GM21447 (cell line): ENCODE results near the gene ARSG.
"Not testable (repeated sequence)": the region's sequence is repeated elsewhere in the genome, so short reads cannot be mapped to it uniquely, and the experiment has no call there.

Experiments
- ATAC-seq: cut with Tn5 transposase; IDR thresholded peaks from one replicate; pipeline ENCODE4 v1.9.1; 2021; ENCODE audit not compliant: unreplicated experiment

The ARSG gene

DNA sequence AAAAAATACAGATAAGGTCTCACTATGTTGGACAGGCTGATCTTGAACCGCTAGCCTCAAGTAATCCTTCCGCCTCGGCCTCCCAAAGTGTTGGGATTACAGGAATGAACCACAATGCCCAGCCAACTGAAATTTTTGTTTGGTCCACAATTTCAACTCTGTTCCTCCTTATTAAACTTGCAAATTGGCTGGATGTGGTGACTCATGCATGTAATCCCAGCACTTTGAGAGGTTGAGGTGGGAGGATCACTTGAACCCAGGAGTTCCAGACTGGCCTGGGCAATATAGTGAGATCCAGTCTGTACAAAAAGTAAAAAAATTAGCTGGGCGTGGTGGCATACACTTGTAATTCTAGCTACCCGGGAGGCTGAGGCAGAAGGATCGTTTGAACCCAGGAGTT, 13.4 kb downstream of the ARSG start:
- ATAC-seq, result no peak

- no peak for ATAC-seq
Observed at GRCh38 chr17:68305142-68305541, 13.8 kb downstream of the ARSG start.

GRCh38 chr17:68306819-68307218, 15.5 kb downstream of the ARSG start:
- ATAC-seq, result no peak

DNA sequence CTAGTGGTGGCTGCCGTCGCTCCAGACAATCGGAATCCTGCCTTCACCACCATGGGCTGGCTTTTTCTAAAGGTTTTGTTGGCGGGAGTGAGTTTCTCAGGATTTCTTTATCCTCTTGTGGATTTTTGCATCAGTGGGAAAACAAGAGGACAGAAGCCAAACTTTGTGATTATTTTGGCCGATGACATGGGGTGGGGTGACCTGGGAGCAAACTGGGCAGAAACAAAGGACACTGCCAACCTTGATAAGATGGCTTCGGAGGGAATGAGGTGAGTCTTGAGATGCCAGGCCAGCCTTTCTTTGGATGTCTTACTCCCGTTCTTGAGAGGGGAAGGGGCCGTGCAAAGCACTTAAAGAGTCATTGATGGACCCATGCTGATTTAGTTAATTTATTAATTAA, 16.1 kb downstream of the ARSG start:
- no peak for ATAC-seq

DNA sequence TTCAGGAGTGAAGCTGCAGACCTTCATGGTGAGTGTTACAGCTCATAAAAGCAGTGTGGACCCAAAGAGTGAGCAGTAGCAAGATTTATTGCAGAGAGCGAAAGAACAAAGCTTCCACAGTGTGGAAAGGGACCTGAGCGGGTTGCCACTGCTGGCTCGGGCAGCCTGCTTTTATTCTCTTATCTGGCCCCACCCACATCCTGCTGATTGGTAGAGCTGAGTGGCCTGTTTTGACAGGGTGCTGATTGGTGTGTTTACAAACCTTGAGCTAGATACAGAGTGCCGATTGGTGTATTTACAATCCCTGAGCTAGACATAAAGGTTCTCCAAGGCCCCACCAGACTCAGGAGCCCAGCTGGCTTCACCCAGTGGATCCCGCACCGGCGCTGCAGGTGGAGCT, 17.2 kb downstream of the ARSG start:
- ATAC-seq, result not testable (repeated sequence)

GRCh38 chr17:68309066-68309670, 17.9 kb downstream of the ARSG start:
- not testable (repeated sequence) for ATAC-seq

GRCh38 chr17:68310152-68310551, 18.9 kb downstream of the ARSG start:
- no peak for ATAC-seq

GRCh38 chr17:68314916-68315535, 23.7 kb downstream of the ARSG start:
- ATAC-seq, result no peak

- no peak for ATAC-seq
Observed at GRCh38 chr17:68315930-68316329, 24.6 kb downstream of the ARSG start.

- ATAC-seq, result no peak
Observed at GRCh38 chr17:68317458-68317857, 26.2 kb downstream of the ARSG start.

GRCh38 chr17:68318103-68318991, 27.1 kb downstream of the ARSG start:
- no peak for ATAC-seq

DNA sequence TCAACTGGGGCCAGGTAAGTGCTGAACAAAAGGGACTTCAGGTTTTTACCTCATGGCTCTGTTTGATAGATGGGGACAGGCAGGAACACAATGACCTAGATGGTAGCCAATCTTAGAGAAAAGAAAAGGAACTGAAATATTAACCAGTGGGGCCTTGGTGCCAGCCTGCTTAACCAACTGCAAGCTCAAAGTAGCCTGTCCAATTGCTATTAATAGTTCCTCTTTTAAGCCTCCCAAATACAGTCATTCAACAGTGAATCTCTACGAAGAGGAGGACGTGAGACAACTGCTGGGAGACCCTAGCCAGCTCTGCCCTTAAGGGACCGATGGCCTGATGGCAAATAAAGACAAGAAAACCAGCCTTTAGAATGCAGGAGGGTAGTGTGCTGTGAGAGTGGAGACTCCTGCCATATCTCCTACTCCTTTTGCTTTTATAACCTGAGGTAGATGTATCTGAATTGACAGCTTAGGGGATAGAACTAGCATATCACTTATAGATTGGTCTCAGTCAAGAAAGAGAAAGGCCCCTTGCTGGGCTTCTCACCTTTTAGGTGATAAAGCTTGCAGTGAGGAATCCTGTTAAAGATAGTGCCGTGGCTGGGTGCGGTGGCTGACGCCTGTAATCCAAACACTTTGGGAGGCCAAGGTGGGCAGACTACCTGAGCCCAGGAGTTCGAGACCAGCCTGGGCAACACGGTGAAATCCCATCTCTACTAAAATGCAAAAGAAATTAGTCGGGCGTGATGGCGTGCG, 28.3 kb downstream of the ARSG start:
- no peak for ATAC-seq

- ATAC-seq, result no peak
Observed at GRCh38 chr17:68320311-68320865, 29.1 kb downstream of the ARSG start.

- ATAC-seq, result no peak
Observed at GRCh38 chr17:68320943-68321555, 29.8 kb downstream of the ARSG start.

DNA sequence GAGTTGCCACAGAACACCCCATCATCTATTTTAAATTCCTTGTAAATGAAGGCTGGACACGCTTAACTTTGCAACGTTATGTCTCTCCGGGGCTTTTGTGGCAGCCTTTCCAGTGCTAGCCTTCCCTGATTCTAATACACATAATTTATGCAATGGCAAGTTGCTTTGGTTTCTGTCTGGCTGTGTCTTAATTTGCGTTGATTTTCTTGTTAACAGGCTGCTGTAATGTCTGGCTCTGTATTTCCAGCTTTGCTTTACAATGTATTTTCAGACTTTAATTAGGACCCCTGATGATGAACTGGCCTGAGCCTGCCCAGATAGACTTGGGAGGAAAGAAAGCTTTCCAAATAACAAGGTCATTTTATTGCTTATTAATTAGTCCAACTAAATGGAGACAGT, 30.3 kb downstream of the ARSG start:
- ATAC-seq, result no peak

DNA sequence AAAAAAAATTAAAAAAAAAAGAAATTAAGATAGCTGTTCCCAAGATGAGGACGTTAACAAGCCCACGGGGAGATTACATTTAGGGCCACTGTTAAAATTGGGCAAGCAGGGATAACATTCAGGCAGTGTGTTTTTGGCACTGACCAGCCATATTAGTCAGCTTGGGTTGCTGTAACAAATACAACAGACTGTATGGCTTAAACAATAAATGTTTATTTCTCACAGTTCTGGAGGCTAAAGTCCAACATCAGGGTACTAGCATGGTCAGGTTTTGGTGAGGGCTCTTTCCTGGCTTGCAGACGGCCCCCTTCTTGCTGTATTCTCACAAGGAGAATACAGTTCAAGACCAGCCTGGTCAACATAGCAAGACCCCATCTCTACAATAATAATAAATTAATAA, 31.3 kb downstream of the ARSG start:
- no peak for ATAC-seq

DNA sequence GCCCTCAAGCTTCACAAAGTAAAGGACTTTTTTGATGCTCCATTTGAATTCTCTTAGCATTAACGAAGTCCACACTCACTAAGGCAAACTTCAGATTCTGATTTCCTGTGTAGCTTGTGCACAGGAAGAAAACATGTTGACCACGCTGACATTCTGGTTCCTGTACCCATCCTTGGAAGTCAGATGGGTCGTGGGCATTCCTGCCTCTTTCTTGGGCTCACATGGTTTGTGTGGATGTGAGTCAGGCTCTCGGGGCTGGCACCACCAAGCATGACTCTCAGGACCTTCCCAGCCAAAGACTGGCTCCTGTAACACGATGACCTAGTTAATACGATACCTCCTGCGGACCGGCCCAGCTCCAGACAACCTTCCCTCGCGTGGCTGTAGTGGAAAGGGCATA, 32.8 kb downstream of the ARSG start:
- ATAC-seq, result no peak

GRCh38 chr17:68324654-68325336, 33.5 kb downstream of the ARSG start:
- ATAC-seq, result no peak

GRCh38 chr17:68325961-68326360, 34.7 kb downstream of the ARSG start:
- ATAC-seq, result no peak

DNA sequence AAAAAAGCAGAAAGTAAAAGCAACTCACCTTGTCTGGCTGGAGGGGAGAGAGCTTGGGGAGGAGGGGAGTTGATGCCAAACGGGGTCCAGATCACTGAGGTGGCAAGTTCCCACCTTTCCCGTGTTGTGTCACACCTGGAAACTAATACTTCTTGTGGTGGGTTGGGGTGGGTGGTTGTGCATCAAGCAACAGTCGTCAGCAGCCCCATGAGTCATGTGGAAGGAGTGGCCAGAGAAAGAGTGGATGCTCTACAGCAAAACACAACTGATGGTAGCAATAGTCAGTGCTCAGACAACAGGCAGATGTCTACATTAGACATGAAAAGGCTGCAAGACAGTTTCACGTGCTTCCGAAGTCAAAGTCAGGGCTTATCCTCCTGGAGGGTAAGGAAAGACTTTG, 35.4 kb downstream of the ARSG start:
- no peak for ATAC-seq
